ENCODE results near the gene NFIC.

GRCh38 chr19:3330047-3330446 is 36.3 kb upstream of the NFIC start:
- TF ChIP-seq CTCF (IDR thresholded peaks at IDR 0.05; ENCODE audit: insufficient read depth, low read depth, low read length): no peak
- TF ChIP-seq EZH2 (IDR thresholded peaks at IDR 0.05; ENCODE audit: insufficient read depth, low read length): no peak

Data from astrocyte (in vitro differentiated cells and primary cell).